Lung (tissue), 12 donors: ENCODE data around the gene TK2. TPM values are rescaled to one million over a fixed set of nuclear protein-coding genes. Genes with fewer than 3 reads are reported as not detected.

Experiments
- ATAC-seq: fragments of 200-7000 bp; cut with Tn5 transposase; one replicate; pipeline ENCODE4 v1.9.1; 2020; ENCODE audit warnings: moderate number of reproducible peaks; ENCODE audit not compliant: insufficient read depth, low FRiP score
- DNase-seq, 3 donors: peaks; one replicate each; pipeline ENCODE4 v3.0.0-alpha.2; 2013 to 2017
- H3K27ac ChIP-seq, 2 donors: one replicate each; pipeline ENCODE4 v1.5.1; 2013; ENCODE audit warnings: mild to moderate bottlenecking in 2 of 2, moderate library complexity in 2 of 2, control low read depth in 1 of 2, inconsistent platforms in 1 of 2, low read depth in 1 of 2, low read length in 1 of 2
- H3K27me3 ChIP-seq, 3 donors: one replicate each; pipeline ENCODE4 v1.5.1; 2013; ENCODE audit warnings: low read length in 2 of 3; ENCODE audit not compliant: control insufficient read depth in 3 of 3, insufficient read depth in 3 of 3
- H3K36me3 ChIP-seq, 4 donors: one replicate each; pipeline ENCODE4 v1.5.1; 2013; ENCODE audit warnings: low read length in 4 of 4, mild to moderate bottlenecking in 1 of 4, moderate library complexity in 1 of 4; ENCODE audit not compliant: control insufficient read depth in 4 of 4, insufficient read depth in 4 of 4
- H3K4me1 ChIP-seq, 5 donors: one replicate each; pipeline ENCODE4 v1.5.1; 2013; ENCODE audit warnings: low read length in 5 of 5, mild to moderate bottlenecking in 2 of 5, moderate library complexity in 1 of 5; ENCODE audit not compliant: control insufficient read depth in 5 of 5, insufficient read depth in 5 of 5
- H3K4me3 ChIP-seq: one replicate; pipeline ENCODE4 v1.5.1; 2013; ENCODE audit warnings: mild to moderate bottlenecking, control low read depth, moderate library complexity
- H3K9ac ChIP-seq, 2 donors: one replicate each; pipeline ENCODE4 v1.5.1; 2013; ENCODE audit warnings: low read length in 2 of 2, control low read depth in 1 of 2; ENCODE audit not compliant: insufficient read depth in 1 of 2
- H3K9me3 ChIP-seq, 4 donors: one replicate each; pipeline ENCODE4 v1.5.1; 2013; ENCODE audit warnings: low read length in 3 of 4, mild to moderate bottlenecking in 1 of 4, moderate library complexity in 1 of 4; ENCODE audit not compliant: control insufficient read depth in 4 of 4, insufficient read depth in 3 of 4
- WGBS, 2 donors: extraction: QIAGEN DNeasy Blood & Tissue Kit; methylation state at CpG; one replicate each; pipeline ENCODE4 v1.1.7; 2013; 5-methylcytosine and 5-hydroxymethylcytosine counted together
- polyA plus RNA-seq, 2 donors: library from polyadenylated mRNA; stranded (reverse); fragments of 200-250 nt; gene quantifications; one replicate each; pipeline ENCODE4 v1.2.1, GENCODE V29; 2013
- total RNA-seq, 2 donors: library from RNA; depleted of rRNA in 1 of 2; stranded (reverse); fragments of >200 nt in 1 of 2; gene quantifications; one replicate each; pipeline ENCODE4 v1.2.1, GENCODE V29; 2014 to 2021
- TF ChIP-seq, protein P1 (sequence below): IDR thresholded peaks from 2 replicates; pipeline ENCODE4 v1.5.1; 2012; ENCODE audit warnings: mild to moderate bottlenecking; ENCODE audit errors: control extremely low read depth, extremely low read depth
- donor health status: control.
- donor health status: control.
- donor health status: Bipolar disorder and iron deficiency.
- donor health status: healthy.
- donor health status: DM: yes; HTN: yes; CAD: no.

The TK2 gene
- total and polyA plus RNA-seq, 4 donors, result 13.1 to 37.7 (median 25.0) TPM

GRCh38 chr16:66478733-66479511 is 71.0 kb downstream of the TK2 start:
- no peak overlapping the region for H3K9ac ChIP-seq
- no peaks in the 10 kb centered on the region for H3K9me3 ChIP-seq
- H3K27me3 ChIP-seq, result no peaks in the 10 kb centered on the region
- 32 to 39% methylated on average over 10 of the region's 10 CpGs for WGBS, 2 donors
- H3K4me3 ChIP-seq, result no peak overlapping the region
- H3K36me3 ChIP-seq, result no peaks in the 10 kb centered on the region
- H3K27ac ChIP-seq, result no peak overlapping the region
- H3K4me1 ChIP-seq, result peaks cover 0 to 12% (median 6%) of the 10 kb centered on the region in 5 donors
- DNase-seq (peak in 2 of 3 donors; percentile 43 to 48), ATAC-seq (peak; percentile 71)
- TF ChIP-seq, protein P1, sequence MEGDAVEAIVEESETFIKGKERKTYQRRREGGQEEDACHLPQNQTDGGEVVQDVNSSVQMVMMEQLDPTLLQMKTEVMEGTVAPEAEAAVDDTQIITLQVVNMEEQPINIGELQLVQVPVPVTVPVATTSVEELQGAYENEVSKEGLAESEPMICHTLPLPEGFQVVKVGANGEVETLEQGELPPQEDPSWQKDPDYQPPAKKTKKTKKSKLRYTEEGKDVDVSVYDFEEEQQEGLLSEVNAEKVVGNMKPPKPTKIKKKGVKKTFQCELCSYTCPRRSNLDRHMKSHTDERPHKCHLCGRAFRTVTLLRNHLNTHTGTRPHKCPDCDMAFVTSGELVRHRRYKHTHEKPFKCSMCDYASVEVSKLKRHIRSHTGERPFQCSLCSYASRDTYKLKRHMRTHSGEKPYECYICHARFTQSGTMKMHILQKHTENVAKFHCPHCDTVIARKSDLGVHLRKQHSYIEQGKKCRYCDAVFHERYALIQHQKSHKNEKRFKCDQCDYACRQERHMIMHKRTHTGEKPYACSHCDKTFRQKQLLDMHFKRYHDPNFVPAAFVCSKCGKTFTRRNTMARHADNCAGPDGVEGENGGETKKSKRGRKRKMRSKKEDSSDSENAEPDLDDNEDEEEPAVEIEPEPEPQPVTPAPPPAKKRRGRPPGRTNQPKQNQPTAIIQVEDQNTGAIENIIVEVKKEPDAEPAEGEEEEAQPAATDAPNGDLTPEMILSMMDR, result peak; percentile 59

GRCh38 chr16:66477028-66477515 is 72.8 kb downstream of the TK2 start:
- Histone ChIP-seq H3K9ac (no peak overlapping the region), H3K36me3 (no peaks in the 10 kb centered on the region), H3K4me3 (no peak overlapping the region), H3K27me3 (no peaks in the 10 kb centered on the region), H3K4me1 (peaks cover 0 to 7% (median 6%) of the 10 kb centered on the region in 5 donors), H3K27ac (no peak overlapping the region), H3K9me3 (no peaks in the 10 kb centered on the region)
- TF ChIP-seq, protein P1, result no peak
- DNase-seq (no peak), ATAC-seq (no peak)
- 57 to 62% methylated on average over 2 of the region's 2 CpGs for WGBS, 2 donors

DNA sequence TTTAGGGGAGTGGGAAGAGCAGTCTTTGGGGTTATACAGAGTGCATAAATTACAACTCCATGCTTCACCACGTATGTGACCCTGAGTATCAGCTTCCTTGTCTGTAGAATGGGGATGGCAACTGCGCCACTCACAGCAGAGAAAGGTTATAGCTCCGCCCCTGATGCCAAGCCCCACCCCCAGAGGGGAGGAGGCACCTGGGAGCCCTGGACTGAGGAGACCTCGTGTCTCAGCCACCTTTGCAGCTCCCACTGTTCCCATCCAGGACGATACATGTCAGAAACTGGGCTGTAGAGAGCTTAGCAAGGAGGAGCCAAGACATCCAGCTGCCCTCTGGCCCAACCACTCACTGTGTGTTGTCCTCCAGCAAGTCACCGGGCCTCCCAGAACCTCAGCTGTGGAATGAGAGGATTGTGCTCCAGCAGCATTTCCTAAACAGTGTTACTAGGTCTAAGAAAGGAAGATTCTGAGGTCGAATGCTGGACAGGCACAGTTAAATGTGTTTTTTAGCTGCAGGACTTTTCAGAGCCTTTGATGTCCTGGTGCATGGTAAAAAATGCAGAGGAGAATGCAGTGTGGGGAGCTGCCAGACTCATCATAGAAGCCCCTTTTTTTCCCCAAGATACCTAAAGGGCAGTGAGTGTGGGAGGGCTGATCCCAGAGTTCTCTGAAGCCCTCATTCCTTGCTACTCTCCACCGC is 73.4 kb downstream of the TK2 start:
- no peak for ATAC-seq
- Histone ChIP-seq H3K9me3 (no peaks in the 10 kb centered on the region), H3K4me1 (peaks cover 0 to 7% (median 6%) of the 10 kb centered on the region in 5 donors), H3K27ac (no peak overlapping the region), H3K9ac (no peak overlapping the region), H3K27me3 (no peaks in the 10 kb centered on the region), H3K4me3 (no peak overlapping the region), H3K36me3 (no peaks in the 10 kb centered on the region)
- no peak for DNase-seq
- WGBS, 2 donors, result 64 to 72% methylated on average over 8 of the region's 8 CpGs
- TF ChIP-seq, protein P1, result no peak
